Measurements from ENCODE around the gene CCDC146. TPM values are rescaled to one million over a fixed set of nuclear protein-coding genes. Genes with fewer than 3 reads are reported as not detected.

Gene CCDC146
- total and polyA plus RNA-seq, 2 of the 8 experiments (the other 6 are each of a cell fraction or from before 2014, with no cell fraction given), result 0.88 to 2.4 TPM

DNA sequence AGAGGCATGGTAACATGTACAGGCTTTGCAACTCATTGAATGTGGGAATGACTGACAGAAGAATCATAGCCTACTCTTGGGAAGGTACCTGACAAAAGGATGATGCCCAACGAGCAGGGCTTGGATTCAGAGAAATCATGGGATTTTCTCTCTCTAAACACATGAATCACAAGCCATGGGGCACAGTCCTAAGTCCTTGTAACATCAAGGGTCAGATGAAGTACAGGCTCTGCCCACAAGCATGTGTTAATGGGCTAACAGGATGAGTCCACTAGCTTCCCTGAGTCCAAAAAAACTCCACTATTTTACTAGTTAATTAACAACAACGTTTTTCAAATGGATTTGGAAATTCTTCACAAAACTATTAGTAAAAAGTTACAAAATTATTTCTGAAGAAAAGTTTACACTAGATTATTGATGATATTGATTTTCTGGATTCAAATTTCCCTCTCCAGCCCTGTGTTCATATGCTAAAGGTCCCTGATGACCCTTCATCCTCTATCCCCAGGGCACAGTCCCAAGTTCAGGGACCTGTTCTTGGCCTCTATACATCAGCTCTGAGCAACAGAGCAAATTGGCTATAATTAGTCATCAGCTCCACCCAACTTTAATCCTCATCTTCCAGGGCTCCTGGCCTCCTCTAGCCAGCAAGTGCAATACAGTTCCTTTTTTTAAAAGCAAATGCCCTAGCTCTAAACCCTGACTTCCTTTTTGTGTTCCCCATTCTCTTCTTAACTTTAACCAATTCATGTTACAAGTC is 194.0 kb downstream of the CCDC146 start:
- Histone ChIP-seq H4K20me1 (replicated peaks in 1 of 2; ENCODE audit: control insufficient read depth in 1 of 2, insufficient read depth in 2 of 2, low read length in 2 of 2) (no peaks in the 10 kb centered on the region), H4K8ac (ENCODE audit: extremely low read depth, insufficient read depth, low read length) (no peak overlapping the region), H3K4me1 (replicated peaks in 1 of 4; ENCODE audit: control insufficient read depth in 3 of 4, insufficient read depth in 4 of 4, low read length in 3 of 4) (no peaks in the 10 kb centered on the region), H2AK5ac (ENCODE audit: low read depth, low read length) (no peak overlapping the region), H3K4me3 (ENCODE audit: extremely low read depth in 1 of 4, insufficient read depth in 2 of 4, low read depth in 3 of 4, low read length in 4 of 4) (no peak overlapping the region), H3K9me3 (ENCODE audit: insufficient read depth in 2 of 2, low read depth in 1 of 2, low read length in 1 of 2) (no peaks in the 10 kb centered on the region), H2BK5ac (ENCODE audit: low read depth, low read length) (no peak overlapping the region), H3K56ac (replicated peaks; ENCODE audit: insufficient read length, low read depth, low read length) (no peak overlapping the region), H3K27ac (ENCODE audit: low read depth, low read length) (no peak overlapping the region), H4K91ac (replicated peaks; ENCODE audit: insufficient read length, low read length) (no peak overlapping the region), H4K5ac (ENCODE audit: insufficient read length, low read depth, low read length) (no peak overlapping the region), H3K27me3 (replicated peaks in 1 of 4; ENCODE audit: control insufficient read depth in 3 of 4, extremely low read depth in 1 of 4, insufficient read depth in 3 of 4, low read length in 3 of 4) (no peaks in the 10 kb centered on the region; a peak in 1 of 7 replicates), H2AFZ (ENCODE audit: low read length) (no peak overlapping the region), H2BK20ac (ENCODE audit: low read length) (no peak overlapping the region), H3K18ac (ENCODE audit: extremely low read depth, low read length) (no peak overlapping the region), H3K4ac (replicated peaks; ENCODE audit: insufficient read length, low read depth, low read length) (no peak overlapping the region), H3K14ac (ENCODE audit: insufficient read length) (no peak overlapping the region), H3K79me1 (ENCODE audit: low read depth, low read length) (no peaks in the 10 kb centered on the region), H2BK15ac (ENCODE audit: low read length) (no peak overlapping the region), H2BK12ac (ENCODE audit: low read depth, low read length) (no peak overlapping the region), H3K9ac (replicated peaks in 1 of 4; ENCODE audit: extremely low read depth in 1 of 4, low read depth in 3 of 4, low read length in 3 of 4) (no peak overlapping the region), H2BK120ac (replicated peaks; ENCODE audit: low read depth, low read length) (no peak overlapping the region), H3K23ac (ENCODE audit: insufficient read length) (no peak overlapping the region), H3K79me2 (ENCODE audit: control insufficient read depth in 1 of 2, insufficient read depth in 2 of 2, low read length in 2 of 2) (no peaks in the 10 kb centered on the region), H3K4me2 (ENCODE audit: insufficient read depth in 1 of 2, low read depth in 2 of 2, low read length in 2 of 2) (no peak overlapping the region), H3K23me2 (ENCODE audit: low read depth, low read length) (no peaks in the 10 kb centered on the region), H3K36me3 (ENCODE audit: control insufficient read depth in 2 of 4, insufficient read depth in 4 of 4, low read length in 3 of 4) (no peaks in the 10 kb centered on the region)
- ChIA-PET CTCF (ENCODE audit: partially characterized antibody) (interaction anchor here (1.4 kb wide), 1 partner anchor 15 kb away, joined by 4 read pairs; no protein-coding TSS in a partner anchor), POLR2A (ENCODE audit: partially characterized antibody) (no interaction called here)
- 55% methylated on average over 2 of the region's 2 CpGs; no CpG with 5 or more reads in 1 of the 2 experiments for WGBS, 2 experiments (ENCODE audit: extremely low coverage in 1 of 2, insufficient coverage in 1 of 2, insufficient read length in 1 of 2, insufficient replicate concordance in 2 of 2, low coverage in 1 of 2, low lambda C conversion rate in 2 of 2, missing lambda C conversion rate in 1 of 2)
- FAIRE-seq, result no peak
- DNase-seq (ENCODE audit: low read depth in 1 of 2, low spot score in 2 of 2), result no peak
- TF ChIP-seq HDAC6 (IDR thresholded peaks at IDR 0.05; ENCODE audit: low read depth, low read length) (no peak), CEBPB (IDR thresholded peaks at IDR 0.05; ENCODE audit: low read depth, low read length) (no peak), PHF8 (conservative IDR thresholded peaks at IDR 0.05; ENCODE audit: low read depth, low read length) (no peak), RFX5 (IDR thresholded peaks at IDR 0.05; ENCODE audit: borderline replicate concordance, low read depth, low read length) (no peak), CREB1 (IDR thresholded peaks at IDR 0.05) (no peak), CBX8 (IDR thresholded peaks at IDR 0.05; ENCODE audit: borderline replicate concordance, low read depth, low read length) (no peak), SRF (IDR thresholded peaks at IDR 0.05; ENCODE audit: low read depth, low read length) (no peak), GABPA (IDR thresholded peaks at IDR 0.05; ENCODE audit: borderline replicate concordance, insufficient read depth, low read length) (no peak), TAF7 (optimal IDR thresholded peaks at IDR 0.05; ENCODE audit: borderline replicate concordance, low read depth, low read length) (no peak), KDM5A (IDR thresholded peaks at IDR 0.05; ENCODE audit: low read length) (no peak), SUZ12 (IDR thresholded peaks at IDR 0.05; ENCODE audit: low read length) (no peak), MAFK (IDR thresholded peaks at IDR 0.05; ENCODE audit: low read depth, low read length) (no peak), EGR1 (IDR thresholded peaks at IDR 0.05; ENCODE audit: borderline replicate concordance, low read depth, low read length) (no peak), SAP30 (IDR thresholded peaks at IDR 0.05; ENCODE audit: insufficient read depth, insufficient replicate concordance, low read length) (no peak)

Measured in H1 (cell line).